NCI-H526 (cell line): ENCODE measurements around the gene AKNA.

Source experiments
- DNase-seq, 2 experiments: peaks; one replicate each; lab custom pipeline; 2025; lab: John Stamatoyannopoulos, UW

Gene AKNA, protein sequence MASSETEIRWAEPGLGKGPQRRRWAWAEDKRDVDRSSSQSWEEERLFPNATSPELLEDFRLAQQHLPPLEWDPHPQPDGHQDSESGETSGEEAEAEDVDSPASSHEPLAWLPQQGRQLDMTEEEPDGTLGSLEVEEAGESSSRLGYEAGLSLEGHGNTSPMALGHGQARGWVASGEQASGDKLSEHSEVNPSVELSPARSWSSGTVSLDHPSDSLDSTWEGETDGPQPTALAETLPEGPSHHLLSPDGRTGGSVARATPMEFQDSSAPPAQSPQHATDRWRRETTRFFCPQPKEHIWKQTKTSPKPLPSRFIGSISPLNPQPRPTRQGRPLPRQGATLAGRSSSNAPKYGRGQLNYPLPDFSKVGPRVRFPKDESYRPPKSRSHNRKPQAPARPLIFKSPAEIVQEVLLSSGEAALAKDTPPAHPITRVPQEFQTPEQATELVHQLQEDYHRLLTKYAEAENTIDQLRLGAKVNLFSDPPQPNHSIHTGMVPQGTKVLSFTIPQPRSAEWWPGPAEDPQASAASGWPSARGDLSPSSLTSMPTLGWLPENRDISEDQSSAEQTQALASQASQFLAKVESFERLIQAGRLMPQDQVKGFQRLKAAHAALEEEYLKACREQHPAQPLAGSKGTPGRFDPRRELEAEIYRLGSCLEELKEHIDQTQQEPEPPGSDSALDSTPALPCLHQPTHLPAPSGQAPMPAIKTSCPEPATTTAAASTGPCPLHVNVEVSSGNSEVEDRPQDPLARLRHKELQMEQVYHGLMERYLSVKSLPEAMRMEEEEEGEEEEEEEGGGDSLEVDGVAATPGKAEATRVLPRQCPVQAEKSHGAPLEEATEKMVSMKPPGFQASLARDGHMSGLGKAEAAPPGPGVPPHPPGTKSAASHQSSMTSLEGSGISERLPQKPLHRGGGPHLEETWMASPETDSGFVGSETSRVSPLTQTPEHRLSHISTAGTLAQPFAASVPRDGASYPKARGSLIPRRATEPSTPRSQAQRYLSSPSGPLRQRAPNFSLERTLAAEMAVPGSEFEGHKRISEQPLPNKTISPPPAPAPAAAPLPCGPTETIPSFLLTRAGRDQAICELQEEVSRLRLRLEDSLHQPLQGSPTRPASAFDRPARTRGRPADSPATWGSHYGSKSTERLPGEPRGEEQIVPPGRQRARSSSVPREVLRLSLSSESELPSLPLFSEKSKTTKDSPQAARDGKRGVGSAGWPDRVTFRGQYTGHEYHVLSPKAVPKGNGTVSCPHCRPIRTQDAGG (N-terminal part only)

DNA sequence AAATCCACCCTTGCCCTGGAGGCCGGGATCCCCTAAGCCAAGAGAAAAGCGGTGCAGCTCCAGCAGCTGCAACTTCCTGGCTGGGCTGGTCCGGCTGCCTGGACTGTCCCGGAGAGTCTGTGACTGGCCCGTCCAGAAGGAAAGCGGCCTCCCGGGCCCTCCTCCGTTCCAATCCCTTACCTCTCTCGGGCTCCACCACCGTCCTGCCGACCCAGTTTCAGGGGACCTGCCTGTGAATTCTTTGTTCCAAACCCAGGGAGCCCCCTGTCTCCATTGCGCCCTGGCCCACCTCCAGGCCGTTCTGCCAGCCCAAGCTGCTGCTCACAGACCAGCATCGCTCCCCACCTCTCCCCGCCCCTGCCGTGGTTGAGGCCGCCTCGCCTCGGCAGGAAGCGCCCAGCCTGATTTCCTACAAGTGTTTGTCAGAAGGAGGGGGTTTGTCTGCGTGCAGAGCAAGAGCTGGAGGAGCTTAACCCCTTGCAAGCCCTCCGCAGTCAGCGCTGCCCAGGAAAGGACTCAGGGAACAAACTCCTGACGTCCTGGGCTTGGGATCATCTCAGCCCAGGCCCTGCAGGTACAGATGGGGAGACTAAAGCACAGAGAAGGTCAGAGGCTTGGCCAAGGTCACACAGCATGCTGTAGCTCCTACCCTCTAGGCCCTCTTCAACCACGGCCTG lies at the start of gene AKNA:
AKNA (minus strand) TSS at position 303 of the 677 bp plus-strand sequence. CDS start 6,649 bp downstream, outside the sequence.
- no peak for DNase-seq

DNA sequence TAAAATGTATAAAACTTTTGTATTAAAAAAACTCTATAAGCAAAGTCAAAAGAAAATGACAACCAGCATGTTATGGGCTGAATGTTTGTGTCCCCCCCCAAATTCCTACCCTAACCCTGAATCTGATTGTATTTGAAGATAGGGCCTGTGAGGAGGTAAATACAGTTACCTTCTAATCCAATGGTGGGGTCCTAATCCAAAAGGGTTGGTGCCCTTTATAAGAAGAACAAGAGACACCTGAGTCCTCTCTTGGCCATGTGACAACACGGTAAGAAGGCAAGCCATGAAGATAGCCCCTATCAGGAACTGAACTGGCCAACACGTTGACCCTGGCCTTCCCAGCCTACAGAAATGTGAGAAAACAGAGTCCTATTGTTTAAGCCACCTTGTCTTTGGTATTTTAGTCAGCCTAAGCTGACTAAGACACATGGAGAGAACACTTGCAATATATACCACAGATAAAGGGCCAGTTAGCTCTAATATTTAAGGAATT lies 49.7 kb upstream of the AKNA start:
- DNase-seq: no peak

DNA sequence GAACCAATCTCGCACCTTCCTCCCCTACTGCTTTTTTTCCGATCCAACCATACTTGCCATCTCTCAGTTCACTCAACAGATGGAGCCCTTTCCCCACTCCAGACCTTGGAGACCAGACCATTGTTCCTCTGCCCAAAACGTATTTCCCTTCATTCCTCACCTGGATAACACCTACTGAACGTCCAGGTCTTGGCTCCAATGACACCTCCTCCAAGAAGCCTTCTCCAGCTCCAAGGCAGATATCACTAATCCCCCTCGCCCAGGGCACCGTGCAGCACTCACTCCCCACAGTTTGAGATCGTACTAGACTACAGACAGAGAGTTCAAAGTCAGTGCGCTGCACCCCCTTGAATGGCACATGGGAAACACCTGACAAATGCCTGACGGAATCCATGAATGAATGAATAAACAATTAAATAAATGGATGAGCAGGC lies 47.1 kb upstream of the AKNA start:
- DNase-seq: peak in 1 of 2 experiments; percentile 34

DNA sequence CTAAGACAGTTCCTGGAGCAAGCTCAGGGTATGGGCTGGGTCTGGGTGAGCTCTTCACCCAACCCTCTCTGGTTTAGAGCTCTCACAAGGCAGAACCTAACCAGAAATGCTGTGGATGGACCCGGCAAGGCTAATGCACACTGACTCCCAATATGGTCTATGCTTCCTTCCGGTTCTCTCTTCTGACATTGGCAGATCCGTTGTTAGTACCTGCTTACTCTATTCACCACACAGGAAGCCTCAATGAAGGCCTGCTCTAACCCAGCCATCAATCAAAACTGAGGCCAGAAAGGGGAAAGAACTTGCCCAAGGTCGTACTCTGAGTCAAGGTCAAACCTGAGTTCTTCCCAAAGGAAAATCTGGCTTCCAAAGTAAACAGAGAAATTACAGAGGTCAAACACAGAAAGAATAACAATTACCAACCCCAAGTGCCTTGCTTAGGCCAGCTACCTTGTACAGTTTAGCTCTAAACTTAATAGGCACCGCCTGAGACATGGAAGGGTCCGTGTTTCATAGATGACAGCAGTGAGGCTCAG lies 46.0 kb upstream of the AKNA start:
- no peak for DNase-seq

DNA sequence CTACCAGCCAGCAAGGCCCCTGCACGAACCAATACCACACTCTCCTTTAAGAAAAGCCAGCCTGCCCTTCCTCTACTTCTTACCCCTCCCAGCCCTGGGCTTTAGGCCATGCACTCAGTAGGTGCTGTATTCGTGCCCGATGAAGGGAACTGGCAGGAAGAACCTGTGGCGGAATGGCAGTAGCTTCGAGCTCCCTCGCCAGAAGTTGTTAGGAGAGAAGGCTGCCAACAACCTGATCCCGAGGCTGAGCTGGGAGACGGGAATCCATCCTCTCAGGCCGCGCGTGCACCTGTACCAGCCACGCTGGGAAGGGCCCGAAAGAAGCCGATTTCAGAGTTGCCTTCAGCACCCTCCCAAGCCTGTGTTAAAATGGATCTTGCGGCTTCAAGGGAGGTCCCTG lies 45.3 kb upstream of the AKNA start:
- DNase-seq: no peak

DNA sequence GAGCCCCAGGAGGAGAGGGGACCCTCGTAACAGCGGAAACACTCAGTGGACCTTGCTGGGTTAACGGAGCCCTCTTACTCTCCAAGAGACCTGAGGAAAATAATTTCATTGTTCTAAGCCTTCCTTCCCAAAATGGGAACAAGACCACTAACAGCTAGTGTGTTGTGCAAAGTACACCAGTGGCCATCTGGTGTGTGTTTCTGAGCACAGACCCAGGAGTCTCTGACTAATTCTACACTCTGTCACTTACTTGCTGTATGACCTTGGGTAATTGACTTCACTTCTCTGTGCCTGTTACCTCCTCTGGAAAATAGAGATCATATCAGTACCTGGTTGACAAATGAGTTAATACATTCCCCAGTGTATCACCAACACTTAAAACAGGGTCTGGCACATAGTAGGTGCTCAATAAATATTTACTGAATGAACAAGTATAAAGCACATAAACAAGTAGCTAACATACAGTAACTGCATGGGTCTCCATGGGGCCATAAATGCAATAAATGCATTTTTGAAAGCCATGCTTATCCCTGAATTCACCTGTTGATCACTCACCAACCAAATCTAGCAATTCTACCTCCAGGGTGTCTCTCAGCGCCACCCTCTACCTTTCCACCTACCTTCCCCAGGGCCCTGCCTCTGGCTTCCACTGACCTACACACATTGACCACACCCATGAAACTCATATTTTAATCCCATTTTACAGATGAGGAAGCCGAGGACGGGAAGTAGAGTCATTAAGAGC lies 44.7 kb upstream of the AKNA start:
- DNase-seq: no peak

DNA sequence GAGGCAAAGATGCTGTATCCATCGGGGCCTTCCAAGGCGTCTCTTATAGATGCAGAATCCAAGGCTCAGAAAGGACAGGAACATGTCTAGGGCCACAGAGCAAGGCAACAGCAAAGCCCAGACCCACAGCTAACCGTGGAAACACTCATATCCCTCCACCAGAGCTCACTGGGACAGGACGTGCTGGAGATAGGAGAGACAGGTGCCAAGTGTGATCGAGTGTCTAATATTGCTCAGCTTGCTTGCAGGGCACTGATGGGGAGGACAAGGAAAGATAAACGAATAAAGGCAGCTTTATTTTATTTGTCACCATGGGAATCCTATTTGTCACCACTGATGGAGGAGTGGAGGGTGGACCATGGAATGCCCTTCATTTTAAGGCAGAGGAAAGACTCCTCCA lies 44.0 kb upstream of the AKNA start:
- no peak for DNase-seq

DNA sequence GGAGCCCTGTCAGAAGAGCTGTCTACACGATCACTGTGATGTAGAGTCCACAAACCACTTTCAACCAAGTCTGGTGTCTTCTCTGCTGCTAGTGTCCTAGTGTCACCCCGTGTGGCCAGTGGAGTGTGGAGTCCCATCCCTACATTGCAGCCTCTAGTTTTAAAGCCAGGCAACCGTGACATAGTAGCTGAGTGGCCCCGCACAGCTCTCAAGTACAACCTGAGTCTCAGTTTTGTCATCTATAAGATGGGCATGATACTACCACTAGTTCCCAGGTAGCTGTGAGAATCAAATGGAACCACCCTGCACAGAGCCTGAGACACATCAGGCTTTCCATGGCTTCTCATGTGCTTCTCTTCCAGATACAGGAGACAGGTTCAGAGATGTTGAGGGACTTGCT lies 43.2 kb upstream of the AKNA start:
- DNase-seq: no peak

DNA sequence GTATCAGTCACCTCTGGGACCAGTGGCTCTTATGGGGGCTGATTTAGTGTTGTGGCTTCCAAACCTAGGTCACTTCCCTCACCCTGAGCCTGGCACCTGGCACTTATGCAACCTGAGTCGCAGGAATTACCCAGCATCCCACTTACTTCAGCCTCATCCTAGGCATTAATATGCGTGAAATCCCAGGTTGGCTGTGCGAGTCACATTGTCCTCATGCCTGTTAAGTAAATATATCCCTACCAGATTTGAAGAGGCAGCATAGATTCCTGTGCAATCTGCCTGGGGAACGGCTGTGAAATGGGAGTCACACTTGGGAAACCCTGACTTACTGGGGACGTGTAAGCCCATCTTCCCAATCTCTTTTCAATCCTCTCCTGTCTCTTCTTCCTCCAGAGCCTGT lies 42.7 kb upstream of the AKNA start:
- peak in 1 of 2 experiments; percentile 34 for DNase-seq

DNA sequence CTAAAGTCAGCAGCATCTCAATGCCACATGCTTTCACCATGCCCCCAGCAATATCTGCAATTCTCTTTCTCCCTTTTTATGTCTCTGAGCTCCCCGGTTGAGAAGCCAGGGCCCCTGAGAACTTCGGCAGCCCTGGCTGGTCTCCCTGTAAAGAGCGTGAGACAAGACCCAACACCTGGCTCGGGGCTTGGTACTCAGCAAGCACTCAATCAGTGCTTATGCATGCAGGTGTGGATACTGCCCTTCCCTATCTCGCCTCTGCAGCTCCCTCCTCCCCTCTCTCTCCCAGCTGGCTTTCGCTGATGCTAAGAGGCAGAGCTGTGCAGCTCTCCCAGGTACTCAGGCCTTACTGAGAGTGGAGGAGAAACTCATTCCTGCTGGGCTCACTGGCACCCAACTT lies 41.7 kb upstream of the AKNA start:
- no peak for DNase-seq

DNA sequence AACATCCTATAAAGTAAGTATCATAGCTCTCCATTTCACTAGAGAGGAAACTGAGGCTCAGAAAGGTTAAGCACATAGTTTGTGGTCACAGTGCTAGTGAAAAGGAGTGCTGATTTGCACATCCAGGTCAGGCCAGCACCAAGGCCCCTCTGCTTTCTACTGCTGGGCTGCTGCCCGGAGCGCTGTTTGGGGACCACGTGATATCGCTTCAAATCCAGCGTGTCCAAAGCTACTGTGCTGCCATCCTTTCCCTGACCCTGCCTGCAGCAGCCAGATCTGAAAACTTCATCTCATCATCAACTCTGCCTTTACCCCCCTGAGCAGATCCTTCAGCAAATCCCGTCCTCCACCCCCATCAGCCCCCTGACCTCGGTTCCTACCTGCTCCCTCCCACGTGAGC lies 40.7 kb upstream of the AKNA start:
- no peak for DNase-seq

DNA sequence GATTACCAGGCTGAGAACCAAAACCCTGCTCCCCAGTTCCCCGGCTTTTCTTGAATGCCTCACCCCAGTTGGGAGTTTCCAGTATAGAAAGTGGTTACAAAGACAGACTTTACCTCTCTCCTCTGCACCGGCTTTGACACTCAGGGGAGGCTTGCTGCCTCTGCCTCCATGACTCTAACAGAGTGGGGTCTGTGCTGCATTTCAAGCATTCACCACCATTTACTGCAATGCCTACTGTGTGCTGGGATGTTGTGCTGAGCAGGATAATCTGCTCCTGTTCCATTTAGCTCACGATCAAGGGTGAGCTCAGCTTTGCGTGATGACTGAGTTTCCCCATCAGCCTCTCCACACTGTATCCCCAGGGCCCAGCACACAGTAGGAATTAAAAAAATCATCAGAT lies 39.9 kb upstream of the AKNA start:
- DNase-seq: no peak

DNA sequence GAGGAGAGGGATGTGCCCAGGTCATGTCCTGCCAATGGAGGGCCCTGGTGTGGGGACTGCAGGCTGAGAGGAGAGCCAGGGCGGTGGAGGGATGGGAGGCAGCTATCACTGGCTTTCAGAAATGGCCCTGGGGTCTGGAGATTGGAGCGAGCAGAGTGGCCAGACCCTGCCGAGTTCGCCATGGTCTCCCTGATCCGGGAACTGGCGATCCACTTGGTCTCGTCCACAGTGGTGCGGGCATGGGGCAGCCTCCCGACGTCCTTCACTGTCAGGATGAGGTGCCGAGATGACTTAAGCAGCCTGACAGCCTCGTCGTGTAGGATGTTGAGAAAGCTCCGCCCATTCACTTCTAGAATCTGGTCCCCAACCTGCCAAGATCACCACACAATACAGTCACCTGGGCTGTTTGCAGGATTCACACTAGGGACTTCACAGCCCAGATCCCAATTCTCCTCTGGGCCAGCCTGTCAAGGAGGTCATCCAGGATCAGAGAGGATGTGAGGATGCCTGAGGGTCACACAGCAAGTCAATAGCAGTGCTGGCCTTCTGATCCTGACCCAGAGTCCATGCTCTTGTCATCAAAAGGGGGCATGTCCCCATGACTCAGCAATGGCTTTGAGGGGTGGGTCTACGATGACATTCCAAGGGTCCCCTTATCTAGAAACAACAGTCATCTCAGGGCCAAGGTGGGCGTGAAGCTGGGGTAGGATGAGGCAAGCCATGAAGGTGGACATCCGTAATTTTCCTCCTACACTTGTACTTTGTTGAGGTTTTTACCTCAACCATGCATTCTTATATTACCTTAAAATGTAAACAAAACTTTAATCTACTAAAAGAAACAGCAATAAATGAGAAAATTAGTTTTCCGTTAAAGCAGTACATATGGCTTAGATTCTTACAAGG lies 38.5 kb upstream of the AKNA start:
- DNase-seq: no peak

DNA sequence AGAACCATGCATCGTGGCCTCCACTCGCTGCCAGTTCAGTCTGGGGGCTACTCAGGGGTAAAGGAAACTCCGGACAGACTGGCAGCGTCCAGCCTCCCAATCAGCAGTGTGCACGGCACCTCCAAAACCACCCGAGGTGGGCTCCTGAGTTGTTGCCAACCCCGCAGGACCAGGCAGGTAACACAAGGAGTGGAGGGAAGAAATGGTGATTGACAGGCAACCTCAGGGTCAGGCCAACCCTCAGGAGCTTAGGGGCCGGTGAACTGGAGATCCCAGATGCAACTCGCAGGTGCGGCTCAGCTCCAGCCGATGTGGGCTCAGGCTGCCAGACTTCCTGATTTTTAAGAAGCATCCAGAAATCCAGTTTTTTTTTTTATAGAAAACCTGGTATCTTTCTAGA lies 37.3 kb upstream of the AKNA start:
- DNase-seq: no peak

DNA sequence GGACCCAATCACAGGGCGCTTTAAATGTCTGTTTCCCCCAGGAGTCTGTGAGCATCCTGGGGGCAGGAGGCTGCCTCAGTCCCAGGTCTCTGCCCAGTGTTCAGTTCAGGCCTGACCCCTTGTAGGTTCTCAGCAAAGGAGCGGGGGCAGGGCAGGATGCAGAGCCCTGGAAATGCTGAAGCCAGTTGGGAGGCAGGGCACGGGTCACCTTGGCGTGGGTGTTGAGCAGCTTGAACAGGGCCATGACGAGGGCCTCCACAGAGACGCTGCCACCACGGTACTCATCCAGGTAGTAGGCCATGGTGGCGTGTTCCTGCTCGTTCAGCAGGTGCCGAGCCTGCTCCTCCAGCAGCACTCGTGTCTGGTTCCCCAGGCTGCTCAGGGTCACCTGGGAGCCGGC lies 36.3 kb upstream of the AKNA start:
- DNase-seq: no peak

DNA sequence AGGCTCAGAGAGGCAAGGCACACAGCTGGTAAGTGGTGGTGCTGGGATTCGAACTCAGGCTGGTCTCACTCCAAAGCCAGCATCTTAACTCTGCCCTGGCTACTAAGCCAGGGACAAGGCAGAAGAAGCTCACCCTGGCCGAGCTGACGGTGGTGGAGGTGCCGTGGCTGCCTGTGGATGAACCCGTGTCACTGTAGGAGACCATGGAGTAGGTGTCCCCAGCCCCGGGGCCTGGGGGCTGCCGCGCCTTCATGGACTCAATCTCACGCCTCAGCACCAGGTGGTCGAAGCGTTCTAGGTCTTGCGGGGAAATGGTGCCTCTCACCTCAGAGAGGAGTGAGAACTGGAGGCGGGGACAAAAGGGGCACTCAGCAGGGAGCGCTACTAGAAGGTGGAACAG lies 35.4 kb upstream of the AKNA start:
- no peak for DNase-seq

DNA sequence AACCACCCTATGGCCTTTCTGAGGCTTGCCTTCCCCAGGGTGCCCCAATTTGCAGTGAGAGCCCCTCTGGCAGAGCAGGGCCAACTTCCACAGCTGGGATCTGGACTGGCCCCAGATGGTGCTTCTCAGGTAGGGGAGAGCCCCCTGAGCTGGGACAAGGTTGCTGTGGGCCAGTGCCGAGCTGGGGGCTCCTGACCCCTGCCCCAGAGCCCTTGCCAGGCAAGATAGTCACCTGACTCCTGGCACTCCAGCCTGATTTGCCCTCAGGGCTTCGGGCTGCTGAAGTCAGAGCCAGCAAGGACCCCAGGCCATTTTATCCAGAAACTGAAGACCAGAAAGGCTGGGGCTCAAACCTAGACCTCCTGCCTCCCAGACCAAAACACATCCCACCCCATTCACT lies 33.4 kb upstream of the AKNA start:
- no peak for DNase-seq

DNA sequence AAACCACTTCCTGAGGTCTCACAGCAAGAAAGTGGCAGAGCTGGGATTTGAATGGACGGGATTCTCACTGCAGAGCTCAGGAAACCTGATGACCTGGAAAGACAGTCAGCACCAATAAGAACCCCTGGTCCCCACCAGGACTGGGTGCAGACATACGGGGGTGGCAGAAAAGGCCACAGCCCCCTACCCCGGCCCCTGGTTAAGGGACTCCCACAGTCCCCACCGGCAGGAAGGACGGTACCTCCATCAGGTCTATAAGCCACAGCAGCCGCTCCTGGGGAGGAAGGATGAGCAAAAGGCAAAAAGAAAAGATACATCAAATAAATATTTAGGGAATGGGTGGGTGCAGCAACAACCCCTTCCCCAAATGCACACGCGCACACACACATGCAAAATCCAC lies 32.0 kb upstream of the AKNA start:
- no peak for DNase-seq

DNA sequence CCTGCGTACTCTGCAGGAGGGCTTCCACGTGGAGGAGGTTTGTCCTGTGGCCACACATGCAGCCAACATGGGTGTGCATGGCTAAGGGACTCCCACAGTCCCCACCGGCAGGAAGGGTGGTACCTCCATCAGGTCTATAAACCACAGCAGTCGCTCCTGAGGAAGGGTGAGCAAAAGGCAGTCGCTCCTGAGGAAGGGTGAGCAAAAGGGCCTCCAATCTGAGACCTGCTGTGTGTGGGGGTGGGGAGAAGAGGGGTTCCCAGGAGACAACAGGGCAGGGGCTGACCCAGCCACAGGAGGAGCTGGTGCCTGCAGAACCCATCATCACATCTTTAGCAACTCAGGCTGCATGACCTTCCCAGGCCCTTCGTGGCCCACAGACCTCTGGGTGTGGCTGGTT lies 30.3 kb upstream of the AKNA start:
- DNase-seq: no peak

DNA sequence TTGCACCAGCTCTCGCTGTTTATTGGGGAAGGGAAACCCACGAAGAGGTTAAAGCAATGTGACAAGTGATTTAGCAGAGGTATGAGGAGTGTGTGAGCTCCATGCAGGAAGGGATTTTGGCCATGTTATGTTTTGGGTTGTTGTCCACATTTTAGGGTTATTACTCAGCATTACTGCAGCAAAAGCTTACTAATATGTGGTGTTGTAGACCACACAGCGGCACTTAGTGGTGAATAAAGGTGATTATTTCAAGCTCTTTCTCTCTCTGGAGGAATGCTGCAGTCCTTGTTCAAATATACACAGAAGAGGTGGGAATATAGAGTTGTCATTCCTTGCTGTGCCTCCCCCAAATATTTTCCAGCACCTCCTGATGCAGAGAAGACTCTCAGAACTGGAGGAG lies 29.7 kb upstream of the AKNA start:
- no peak for DNase-seq
